Measurements from ENCODE around the gene PACSIN3. TPM values are rescaled to one million over a fixed set of nuclear protein-coding genes. Genes with fewer than 3 reads are reported as not detected.

The PACSIN3 gene
- 1 to 10 TPM in 1 of 3 donors, not detected in 2; 1.3 TPM for total RNA-seq
- 0.34 TPM for total RNA-seq (2013)

GRCh38 chr11:47186076-47186699 lies at the start of gene PACSIN3:
Gene PACSIN3, minus strand, starts transcription at chr11:47186434. Its CDS starts 3,707 bp downstream, at chr11:47182727.
- intact Hi-C loops (cut with micrococcal nuclease), result no loop called here
- Mint-ChIP-seq H3K9me3 (no peaks in the 10 kb centered on the region), H3K27ac (peak within 1 kb of the TSS in 1 of 2 donors; percentile 10), H3K4me3 (peak within 1 kb of the TSS; percentile 70), H3K4me1 (peaks cover 5 to 8% of the 10 kb centered on the region in 2 donors), H3K36me3 (no peaks in the 10 kb centered on the region), H3K27me3 (ENCODE audit: low read depth in 2 of 2) (peaks cover 7 to 8% of the 10 kb centered on the region in 2 donors)
- TF ChIP-seq CTCF (IDR thresholded peaks at IDR 0.05), result no peak
- ATAC-seq, result peak; percentile 68 to 80 (median 79)
- Histone ChIP-seq H3K4me1 (ENCODE audit: control insufficient read depth, insufficient read depth, low read length) (peaks cover 19% of the 10 kb centered on the region), H3K4me3 (ENCODE audit: low read length) (peak within 1 kb of the TSS; percentile 11), H3K27ac (ENCODE audit: low read length) (no peak within 1 kb of the TSS), H3K27me3 (ENCODE audit: control insufficient read depth, insufficient read depth, low read length) (peaks cover 34% of the 10 kb centered on the region), H3K36me3 (ENCODE audit: control insufficient read depth, insufficient read depth, low read length) (no peaks in the 10 kb centered on the region), H3K9me3 (ENCODE audit: control insufficient read depth, insufficient read depth, low read length) (no peaks in the 10 kb centered on the region)
- WGBS (ENCODE audit: insufficient coverage), result under 1% methylated on average over 80 of the region's 80 CpGs
- DNase-seq, result peak in 1 of 2 donors; percentile 55

- Histone ChIP-seq H3K36me3 (ENCODE audit: control insufficient read depth, insufficient read depth, low read length) (peaks cover 25% of the 10 kb centered on the region), H3K9me3 (ENCODE audit: control insufficient read depth, insufficient read depth, low read length) (no peaks in the 10 kb centered on the region), H3K4me1 (ENCODE audit: control insufficient read depth, insufficient read depth, low read length) (peaks cover 21% of the 10 kb centered on the region), H3K27ac (ENCODE audit: low read length) (peak overlapping the region; percentile 53), H3K4me3 (ENCODE audit: low read length) (no peak overlapping the region), H3K27me3 (ENCODE audit: control insufficient read depth, insufficient read depth, low read length) (no peaks in the 10 kb centered on the region)
- 88% methylated on average over 9 of the region's 12 CpGs for WGBS (ENCODE audit: insufficient coverage)
- TF ChIP-seq CTCF (IDR thresholded peaks at IDR 0.05), result no peak
- intact Hi-C loops (cut with micrococcal nuclease), result no loop called here
- no peaks in the 10 kb centered on the region for H3K27me3 Mint-ChIP-seq (ENCODE audit: low read depth in 2 of 2)
- DNase-seq (no peak), ATAC-seq (no peak)
- H3K4me3 Mint-ChIP-seq, result no peak overlapping the region
- no peaks in the 10 kb centered on the region for H3K36me3 Mint-ChIP-seq
- H3K9me3 Mint-ChIP-seq, result no peaks in the 10 kb centered on the region
- peaks cover 0 to 4% of the 10 kb centered on the region in 2 donors for H3K4me1 Mint-ChIP-seq
- peak overlapping the region; percentile 52 to 62 for H3K27ac Mint-ChIP-seq
These were observed 48.9 kb upstream of the PACSIN3 start for GRCh38 chr11:47235163-47235562.

DNA sequence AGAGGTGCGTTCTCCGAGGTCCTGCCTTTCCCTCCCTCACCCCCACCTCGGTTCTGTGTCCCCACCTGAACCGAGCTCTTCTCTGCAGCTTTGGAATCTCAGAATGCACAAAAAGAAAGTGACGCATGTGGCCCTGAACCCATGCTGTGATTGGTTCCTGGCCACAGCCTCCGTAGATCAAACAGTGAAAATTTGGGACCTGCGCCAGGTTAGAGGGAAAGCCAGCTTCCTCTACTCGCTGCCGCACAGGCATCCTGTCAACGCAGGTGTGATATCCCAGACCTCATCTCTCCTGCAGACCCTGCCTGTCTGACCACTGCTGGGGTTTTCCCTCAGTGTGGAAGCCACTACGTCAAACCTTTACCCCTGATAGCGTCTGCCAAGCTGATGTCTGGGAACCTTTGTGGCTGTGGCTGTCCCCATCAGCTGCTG lies 48.5 kb upstream of the PACSIN3 start:
- Histone ChIP-seq H3K9me3 (ENCODE audit: control insufficient read depth, insufficient read depth, low read length) (no peaks in the 10 kb centered on the region), H3K4me3 (ENCODE audit: low read length) (no peak overlapping the region), H3K27ac (ENCODE audit: low read length) (peak overlapping the region; percentile 54), H3K27me3 (ENCODE audit: control insufficient read depth, insufficient read depth, low read length) (no peaks in the 10 kb centered on the region), H3K36me3 (ENCODE audit: control insufficient read depth, insufficient read depth, low read length) (peaks cover 20% of the 10 kb centered on the region), H3K4me1 (ENCODE audit: control insufficient read depth, insufficient read depth, low read length) (peaks cover 21% of the 10 kb centered on the region)
- no peak overlapping the region for H3K4me3 Mint-ChIP-seq
- intact Hi-C loops (cut with micrococcal nuclease), result no loop called here
- peak overlapping the region; percentile 52 to 62 for H3K27ac Mint-ChIP-seq
- TF ChIP-seq CTCF (IDR thresholded peaks at IDR 0.05), result no peak
- WGBS (ENCODE audit: insufficient coverage), result 47% methylated on average over 12 of the region's 12 CpGs
- no peaks in the 10 kb centered on the region for H3K27me3 Mint-ChIP-seq (ENCODE audit: low read depth in 2 of 2)
- peaks cover 0 to 4% of the 10 kb centered on the region in 2 donors for H3K4me1 Mint-ChIP-seq
- ATAC-seq (peak; percentile 70 to 85 (median 76)), DNase-seq (peak in 1 of 2 donors; percentile 90)
- no peaks in the 10 kb centered on the region for H3K36me3 Mint-ChIP-seq
- H3K9me3 Mint-ChIP-seq, result no peaks in the 10 kb centered on the region
